Fibroblast of the aortic adventitia (primary cell): ENCODE results near the gene ITGA1. TPM values are rescaled to one million over a fixed set of nuclear protein-coding genes. Genes with fewer than 3 reads are reported as not detected.
"Not testable (repeated sequence)": the region's sequence is repeated elsewhere in the genome, so short reads cannot be mapped to it uniquely, and the experiment has no call there.

Source experiments
- DNase-seq: peaks from one replicate; pipeline ENCODE4 v3.0.0-alpha.2; 2010; ENCODE audit warnings: low read depth
- H3K4me3 ChIP-seq: 2 replicates; pipeline ENCODE4 v1.5.1; 2011; ENCODE audit warnings: low read depth, mild to moderate bottlenecking, control low read depth, low read length, moderate library complexity
- total RNA-seq: library from RNA; depleted of rRNA; stranded (reverse); fragments of >200 nt; gene quantifications from 2 replicates; pipeline ENCODE4 v1.2.3, GENCODE V29; 2012; ENCODE audit warnings: low replicate concordance
- TF ChIP-seq, protein P1 (sequence below): IDR thresholded peaks from 2 replicates; pipeline ENCODE4 v1.5.1; 2011; ENCODE audit warnings: mild to moderate bottlenecking, low read length, control low read depth, inconsistent platforms; ENCODE audit not compliant: insufficient read depth

The ITGA1 gene
- total RNA-seq, 1 donor, result 4.2 TPM

DNA sequence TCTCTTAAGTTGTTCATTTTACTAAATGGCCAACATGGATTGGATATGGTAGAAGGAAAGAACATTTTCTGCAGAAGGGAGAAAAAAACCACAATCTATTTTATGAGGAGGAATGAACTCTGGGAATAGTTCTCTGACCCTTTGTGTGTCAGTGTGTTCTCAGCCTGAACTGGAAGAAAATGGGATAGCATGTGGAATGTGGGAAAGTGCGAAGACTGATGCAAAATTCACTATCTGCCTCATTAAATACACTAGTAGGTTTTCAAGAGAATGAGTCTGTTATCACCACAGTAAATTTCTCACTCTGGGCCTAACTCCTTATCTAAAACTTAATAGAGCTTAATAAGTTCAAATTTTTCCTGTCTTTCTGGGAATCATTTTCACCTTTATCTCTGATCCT lies 22.7 kb downstream of the ITGA1 start:
- no peak for DNase-seq
- TF ChIP-seq, protein P1, sequence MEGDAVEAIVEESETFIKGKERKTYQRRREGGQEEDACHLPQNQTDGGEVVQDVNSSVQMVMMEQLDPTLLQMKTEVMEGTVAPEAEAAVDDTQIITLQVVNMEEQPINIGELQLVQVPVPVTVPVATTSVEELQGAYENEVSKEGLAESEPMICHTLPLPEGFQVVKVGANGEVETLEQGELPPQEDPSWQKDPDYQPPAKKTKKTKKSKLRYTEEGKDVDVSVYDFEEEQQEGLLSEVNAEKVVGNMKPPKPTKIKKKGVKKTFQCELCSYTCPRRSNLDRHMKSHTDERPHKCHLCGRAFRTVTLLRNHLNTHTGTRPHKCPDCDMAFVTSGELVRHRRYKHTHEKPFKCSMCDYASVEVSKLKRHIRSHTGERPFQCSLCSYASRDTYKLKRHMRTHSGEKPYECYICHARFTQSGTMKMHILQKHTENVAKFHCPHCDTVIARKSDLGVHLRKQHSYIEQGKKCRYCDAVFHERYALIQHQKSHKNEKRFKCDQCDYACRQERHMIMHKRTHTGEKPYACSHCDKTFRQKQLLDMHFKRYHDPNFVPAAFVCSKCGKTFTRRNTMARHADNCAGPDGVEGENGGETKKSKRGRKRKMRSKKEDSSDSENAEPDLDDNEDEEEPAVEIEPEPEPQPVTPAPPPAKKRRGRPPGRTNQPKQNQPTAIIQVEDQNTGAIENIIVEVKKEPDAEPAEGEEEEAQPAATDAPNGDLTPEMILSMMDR, result no peak
- H3K4me3 ChIP-seq, result no peak overlapping the region

DNA sequence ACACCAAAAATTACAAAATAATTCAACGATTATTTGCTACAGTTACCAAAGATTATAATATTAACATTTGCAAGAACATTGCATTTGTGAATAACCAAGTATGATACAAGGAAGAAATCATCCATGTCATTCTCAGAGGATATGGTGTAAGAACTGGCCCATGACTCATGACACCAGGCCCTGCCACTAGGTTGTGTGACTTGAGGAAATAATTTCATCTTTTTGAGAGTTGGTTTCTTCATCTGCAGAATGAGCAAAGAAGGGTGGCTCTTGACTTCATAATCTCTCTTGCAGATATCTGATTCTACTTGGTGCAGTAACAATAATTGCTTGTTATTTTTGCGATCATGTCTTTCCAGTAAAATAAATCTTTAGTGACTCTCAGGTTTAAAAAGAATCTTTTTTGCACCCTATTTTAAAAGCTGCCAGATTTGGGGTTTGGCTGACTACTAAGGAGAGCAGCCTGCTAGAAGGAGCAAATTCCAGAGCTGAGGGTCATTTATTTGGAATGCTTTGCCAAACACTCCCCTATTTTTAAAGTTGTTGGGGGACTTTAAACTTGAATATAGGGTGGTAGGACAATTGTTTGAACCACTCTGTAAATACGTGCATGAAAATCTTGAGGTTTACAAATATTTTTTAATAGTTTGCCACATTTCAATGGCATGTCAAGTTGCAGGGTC lies 23.5 kb downstream of the ITGA1 start:
- DNase-seq, result peak; percentile 53
- TF ChIP-seq, protein P1, result no peak
- no peak overlapping the region for H3K4me3 ChIP-seq

DNA sequence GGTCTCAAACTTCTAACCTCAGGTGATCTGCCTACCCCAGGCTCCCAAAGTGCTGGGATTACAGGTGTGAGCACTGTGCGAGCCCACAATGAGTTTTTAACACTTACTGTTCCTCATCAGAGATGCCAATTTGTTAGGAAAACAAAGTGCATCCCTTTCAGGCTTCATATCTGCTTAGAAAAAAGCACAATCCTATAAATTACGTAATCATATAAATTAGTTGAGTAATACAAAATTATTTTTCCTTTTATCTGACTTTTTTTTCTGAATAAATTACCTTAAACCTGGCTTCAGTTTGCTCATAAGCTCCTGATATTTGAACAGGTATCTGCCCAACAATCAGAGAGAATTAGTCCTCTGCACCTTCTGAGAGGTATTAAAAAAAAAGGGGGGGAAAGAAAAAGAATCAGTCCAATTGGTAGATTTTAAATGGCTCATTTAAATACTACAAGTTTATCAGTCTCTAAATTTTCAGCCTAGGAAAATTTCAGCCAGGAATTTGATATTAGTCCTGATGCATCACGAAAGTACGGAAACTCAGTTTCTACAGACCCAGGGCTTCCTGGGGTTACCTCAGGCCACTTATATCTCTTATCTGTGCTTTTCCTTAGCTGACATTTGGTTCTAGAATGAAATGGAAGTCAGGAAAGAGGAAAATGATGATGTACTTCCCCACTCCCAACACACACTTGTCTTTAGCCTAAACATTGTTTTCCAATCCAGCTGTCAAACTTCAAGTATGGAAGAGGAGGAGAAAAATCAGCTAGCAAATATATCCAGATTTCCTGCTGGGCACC lies 26.8 kb downstream of the ITGA1 start:
- H3K4me3 ChIP-seq, result no peak overlapping the region
- TF ChIP-seq, protein P1, result no peak
- DNase-seq, result no peak

DNA sequence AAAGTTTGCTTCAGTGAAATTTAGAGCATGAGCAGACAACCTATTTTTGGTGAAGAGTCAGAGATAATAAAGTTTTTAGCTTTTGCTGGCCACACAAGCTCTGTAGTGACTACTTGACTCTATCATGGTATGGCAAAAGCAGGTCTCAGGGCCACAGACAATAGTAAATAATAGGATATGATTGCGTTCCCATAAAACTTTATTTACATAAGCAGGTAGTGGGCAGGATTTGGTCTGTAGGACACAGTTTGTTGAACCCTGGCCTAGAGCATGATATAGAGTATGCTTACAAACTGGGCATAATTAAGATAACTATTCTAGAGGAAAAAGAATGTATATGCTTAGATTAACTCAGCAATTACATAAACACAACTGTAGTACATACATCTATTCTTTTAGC lies 30.1 kb downstream of the ITGA1 start:
- no peak for DNase-seq
- H3K4me3 ChIP-seq, result no peak overlapping the region
- TF ChIP-seq, protein P1, result no peak

DNA sequence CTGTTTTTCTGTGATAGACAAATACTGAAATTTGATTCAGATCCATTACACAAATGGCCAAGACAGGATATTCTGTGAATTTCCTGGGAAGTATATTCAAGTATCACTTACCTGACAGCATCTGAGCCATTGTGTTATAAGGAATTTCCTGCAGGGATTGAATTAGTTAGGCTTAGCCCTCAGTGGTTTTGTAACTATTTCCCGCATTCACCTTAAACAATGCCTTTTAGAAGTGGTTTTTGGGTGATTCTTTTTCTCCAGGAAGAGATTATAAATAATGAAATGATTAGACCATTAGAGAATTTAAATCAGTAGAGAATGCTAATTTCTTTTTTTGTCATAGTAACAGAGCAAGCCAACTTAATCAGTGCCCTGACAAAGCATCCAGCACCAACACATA lies 30.6 kb downstream of the ITGA1 start:
- H3K4me3 ChIP-seq, result no peak overlapping the region
- TF ChIP-seq, protein P1, result no peak
- no peak for DNase-seq

DNA sequence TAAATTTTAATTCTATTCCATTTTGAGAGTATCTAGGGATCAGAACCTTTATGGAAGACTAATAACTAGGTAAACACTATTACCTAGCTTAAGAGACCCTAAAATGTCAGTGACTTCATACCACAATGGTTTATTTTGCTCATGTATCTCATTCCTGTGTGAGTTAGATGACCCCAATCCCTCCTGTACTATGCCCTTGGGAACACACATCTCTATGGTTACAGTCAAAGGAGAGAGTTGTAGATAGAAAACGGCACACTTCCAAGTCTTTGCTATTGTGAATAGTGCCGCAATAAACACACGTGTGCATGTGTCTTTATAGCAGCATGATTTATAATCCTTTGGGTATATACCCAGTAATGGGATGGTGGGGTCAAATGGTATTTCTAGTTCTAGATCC lies 31.1 kb downstream of the ITGA1 start:
- DNase-seq, H3K4me3 ChIP-seq: not testable (repeated sequence)

DNA sequence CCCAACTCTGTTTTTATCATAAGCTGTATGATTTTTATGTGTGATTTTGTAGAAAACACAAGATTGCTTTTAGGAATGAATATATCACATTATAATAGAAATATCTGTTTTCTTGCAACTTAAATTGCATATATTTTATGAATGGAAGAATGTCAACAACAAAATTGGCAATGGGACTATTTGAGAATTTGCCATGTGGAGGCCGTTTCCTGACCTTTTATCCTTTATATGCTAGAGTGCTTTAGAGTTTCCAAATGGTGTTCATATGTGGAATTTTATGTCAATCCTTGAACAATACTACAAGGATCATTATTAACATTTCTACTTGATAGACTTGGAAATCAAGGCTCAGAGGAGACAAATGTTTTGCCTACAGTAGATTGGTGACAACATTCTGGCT lies 34.2 kb downstream of the ITGA1 start:
- DNase-seq, result no peak
- H3K4me3 ChIP-seq, result no peak overlapping the region
- TF ChIP-seq, protein P1, result no peak
